ENCODE results near the gene TEDC2. TPM values are rescaled to one million over a fixed set of nuclear protein-coding genes. Genes with fewer than 3 reads are reported as not detected.
A peak's percentile ranks its signal among the peaks of the same experiment; 100 is the strongest.

TEDC2 gene
- total and polyA plus RNA-seq, 9 of the 15 experiments (the other 6 are each of a cell fraction or from before 2014, with no cell fraction given): 0.75 to 57.0 (median 17.6) TPM

DNA sequence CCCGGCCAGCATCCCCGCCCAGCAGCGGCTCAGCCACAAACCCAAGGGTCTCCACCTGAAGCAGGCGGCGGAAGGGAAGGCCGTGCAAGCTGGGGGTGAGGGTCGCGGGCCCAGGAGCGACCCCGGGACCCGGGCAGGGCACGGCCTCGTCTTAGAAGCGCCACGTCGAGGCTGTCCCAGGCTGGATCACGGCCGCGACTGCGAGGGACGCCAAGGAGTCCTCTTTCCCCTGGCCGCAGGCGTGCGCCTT lies 31.2 kb upstream of the TEDC2 start (continued):
- TF ChIP-seq, protein P1, sequence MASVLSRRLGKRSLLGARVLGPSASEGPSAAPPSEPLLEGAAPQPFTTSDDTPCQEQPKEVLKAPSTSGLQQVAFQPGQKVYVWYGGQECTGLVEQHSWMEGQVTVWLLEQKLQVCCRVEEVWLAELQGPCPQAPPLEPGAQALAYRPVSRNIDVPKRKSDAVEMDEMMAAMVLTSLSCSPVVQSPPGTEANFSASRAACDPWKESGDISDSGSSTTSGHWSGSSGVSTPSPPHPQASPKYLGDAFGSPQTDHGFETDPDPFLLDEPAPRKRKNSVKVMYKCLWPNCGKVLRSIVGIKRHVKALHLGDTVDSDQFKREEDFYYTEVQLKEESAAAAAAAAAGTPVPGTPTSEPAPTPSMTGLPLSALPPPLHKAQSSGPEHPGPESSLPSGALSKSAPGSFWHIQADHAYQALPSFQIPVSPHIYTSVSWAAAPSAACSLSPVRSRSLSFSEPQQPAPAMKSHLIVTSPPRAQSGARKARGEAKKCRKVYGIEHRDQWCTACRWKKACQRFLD (CRISPR knock-in tag; IDR thresholded peaks at IDR 0.05): no peak
- TF ChIP-seq, protein P2, sequence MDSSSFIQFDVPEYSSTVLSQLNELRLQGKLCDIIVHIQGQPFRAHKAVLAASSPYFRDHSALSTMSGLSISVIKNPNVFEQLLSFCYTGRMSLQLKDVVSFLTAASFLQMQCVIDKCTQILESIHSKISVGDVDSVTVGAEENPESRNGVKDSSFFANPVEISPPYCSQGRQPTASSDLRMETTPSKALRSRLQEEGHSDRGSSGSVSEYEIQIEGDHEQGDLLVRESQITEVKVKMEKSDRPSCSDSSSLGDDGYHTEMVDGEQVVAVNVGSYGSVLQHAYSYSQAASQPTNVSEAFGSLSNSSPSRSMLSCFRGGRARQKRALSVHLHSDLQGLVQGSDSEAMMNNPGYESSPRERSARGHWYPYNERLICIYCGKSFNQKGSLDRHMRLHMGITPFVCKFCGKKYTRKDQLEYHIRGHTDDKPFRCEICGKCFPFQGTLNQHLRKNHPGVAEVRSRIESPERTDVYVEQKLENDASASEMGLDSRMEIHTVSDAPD (CRISPR knock-in tag; IDR thresholded peaks at IDR 0.05): no peak
- no peak for TF ChIP-seq ZNF24 (IDR thresholded peaks at IDR 0.05)
- no peak for TF ChIP-seq CBX1 (IDR thresholded peaks at IDR 0.05; ENCODE audit: low read depth)
- TF ChIP-seq NFE2L1 (tag; IDR thresholded peaks at IDR 0.05; ENCODE audit: borderline replicate concordance, low read depth): no peak
- TF ChIP-seq PCBP2 (IDR thresholded peaks at IDR 0.05; ENCODE audit: low read depth, low read length, poor library complexity, severe bottlenecking): no peak
- TF ChIP-seq ZNF699 (CRISPR knock-in tag; IDR thresholded peaks at IDR 0.05; ENCODE audit: insufficient replicate concordance): no peak
- TF ChIP-seq GTF2F1 (IDR thresholded peaks at IDR 0.05; ENCODE audit: low read depth, low read length): no peak
- TF ChIP-seq ELF2 (CRISPR knock-in tag; IDR thresholded peaks at IDR 0.05): no peak
- TF ChIP-seq PML (IDR thresholded peaks at IDR 0.05; ENCODE audit: low read length): 0 out of 2 replicates have a peak, but pooled peaks have one; percentile 17
- TF ChIP-seq, protein P3, sequence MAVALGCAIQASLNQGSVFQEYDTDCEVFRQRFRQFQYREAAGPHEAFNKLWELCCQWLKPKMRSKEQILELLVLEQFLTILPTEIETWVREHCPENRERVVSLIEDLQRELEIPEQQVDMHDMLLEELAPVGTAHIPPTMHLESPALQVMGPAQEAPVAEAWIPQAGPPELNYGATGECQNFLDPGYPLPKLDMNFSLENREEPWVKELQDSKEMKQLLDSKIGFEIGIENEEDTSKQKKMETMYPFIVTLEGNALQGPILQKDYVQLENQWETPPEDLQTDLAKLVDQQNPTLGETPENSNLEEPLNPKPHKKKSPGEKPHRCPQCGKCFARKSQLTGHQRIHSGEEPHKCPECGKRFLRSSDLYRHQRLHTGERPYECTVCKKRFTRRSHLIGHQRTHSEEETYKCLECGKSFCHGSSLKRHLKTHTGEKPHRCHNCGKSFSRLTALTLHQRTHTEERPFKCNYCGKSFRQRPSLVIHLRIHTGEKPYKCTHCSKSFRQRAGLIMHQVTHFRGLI (CRISPR knock-in tag; IDR thresholded peaks at IDR 0.05): no peak
- TF ChIP-seq, protein P4, sequence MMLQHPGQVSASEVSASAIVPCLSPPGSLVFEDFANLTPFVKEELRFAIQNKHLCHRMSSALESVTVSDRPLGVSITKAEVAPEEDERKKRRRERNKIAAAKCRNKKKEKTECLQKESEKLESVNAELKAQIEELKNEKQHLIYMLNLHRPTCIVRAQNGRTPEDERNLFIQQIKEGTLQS (IDR thresholded peaks at IDR 0.05): no peak
- TF ChIP-seq, protein P4 (CRISPR knock-in tag; conservative IDR thresholded peaks at IDR 0.05): no peak
- no peak for TF ChIP-seq PRMT5 (CRISPR knock-in tag; IDR thresholded peaks at IDR 0.05)
- TF ChIP-seq, protein P5, sequence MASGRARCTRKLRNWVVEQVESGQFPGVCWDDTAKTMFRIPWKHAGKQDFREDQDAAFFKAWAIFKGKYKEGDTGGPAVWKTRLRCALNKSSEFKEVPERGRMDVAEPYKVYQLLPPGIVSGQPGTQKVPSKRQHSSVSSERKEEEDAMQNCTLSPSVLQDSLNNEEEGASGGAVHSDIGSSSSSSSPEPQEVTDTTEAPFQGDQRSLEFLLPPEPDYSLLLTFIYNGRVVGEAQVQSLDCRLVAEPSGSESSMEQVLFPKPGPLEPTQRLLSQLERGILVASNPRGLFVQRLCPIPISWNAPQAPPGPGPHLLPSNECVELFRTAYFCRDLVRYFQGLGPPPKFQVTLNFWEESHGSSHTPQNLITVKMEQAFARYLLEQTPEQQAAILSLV (tag; IDR thresholded peaks at IDR 0.05): no peak
- TF ChIP-seq MAFG (tag; conservative IDR thresholded peaks at IDR 0.05): no peak
- TF ChIP-seq, protein P6, sequence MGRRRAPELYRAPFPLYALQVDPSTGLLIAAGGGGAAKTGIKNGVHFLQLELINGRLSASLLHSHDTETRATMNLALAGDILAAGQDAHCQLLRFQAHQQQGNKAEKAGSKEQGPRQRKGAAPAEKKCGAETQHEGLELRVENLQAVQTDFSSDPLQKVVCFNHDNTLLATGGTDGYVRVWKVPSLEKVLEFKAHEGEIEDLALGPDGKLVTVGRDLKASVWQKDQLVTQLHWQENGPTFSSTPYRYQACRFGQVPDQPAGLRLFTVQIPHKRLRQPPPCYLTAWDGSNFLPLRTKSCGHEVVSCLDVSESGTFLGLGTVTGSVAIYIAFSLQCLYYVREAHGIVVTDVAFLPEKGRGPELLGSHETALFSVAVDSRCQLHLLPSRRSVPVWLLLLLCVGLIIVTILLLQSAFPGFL (CRISPR knock-in tag; IDR thresholded peaks at IDR 0.05): no peak
- no peak for TF ChIP-seq EWSR1 (IDR thresholded peaks at IDR 0.05; ENCODE audit: borderline replicate concordance, low read depth, partially characterized antibody)
- TF ChIP-seq SOX6 (IDR thresholded peaks at IDR 0.05): no peak
- TF ChIP-seq LEF1 (IDR thresholded peaks at IDR 0.05): no peak
- TF ChIP-seq ZBED1 (IDR thresholded peaks at IDR 0.05): no peak
- no peak for TF ChIP-seq FIP1L1 (IDR thresholded peaks at IDR 0.05; ENCODE audit: low read depth, low read length, poor library complexity, severe bottlenecking)
- no peak; a peak in 1 of 3 replicates for TF ChIP-seq CBX3 (IDR thresholded peaks at IDR 0.05; ENCODE audit: borderline replicate concordance in 1 of 2, low read length in 2 of 2)

All from K562 (cell line).